Endothelial cell of umbilical vein (primary cell): Measurements from ENCODE around the gene CDH15. TPM values are rescaled to one million over a fixed set of nuclear protein-coding genes. Genes with fewer than 3 reads are reported as not detected.

ENCODE experiments used
- BruUV-seq: library from RNA; stranded (reverse); fragments of 400-500 nt; replicated peaks from 2 replicates; lab custom pipeline; 2021; lab: Mats Ljungman, UMichigan
- CTCF ChIA-PET: fragments of 300-600, 350-600 bp; sonication (Branson Sonifier 250); formaldehyde crosslinking; loops from one replicate; lab custom pipeline; 2021; ENCODE audit warnings: antibody characterized with exemption, inconsistent platforms; lab: Charles Lee
- POLR2A ChIA-PET: fragments of 300-600, 350-600 bp; sonication (Branson Sonifier 250); formaldehyde crosslinking; loops from one replicate; lab custom pipeline; 2021; ENCODE audit warnings: antibody characterized with exemption, inconsistent platforms; lab: Charles Lee
- DNase-seq: peaks from one replicate; pipeline ENCODE4 v3.0.0-alpha.2; 2011; ENCODE audit warnings: low read depth, low spot score
- FAIRE-seq: peaks from 2 replicates; lab custom pipeline; 2011; peaks lifted over from hg19 to GRCh38; lab: Jason Lieb, UNC
- H2AFZ ChIP-seq: 2 replicates; pipeline ENCODE4 v1.6.0; 2012; ENCODE audit warnings: low read depth, low read length, control low read depth, inconsistent platforms
- H3K27ac ChIP-seq: 2 replicates; pipeline ENCODE4 v1.5.1; 2011; ENCODE audit warnings: low read depth, mild to moderate bottlenecking, control low read depth, low read length, moderate library complexity; ENCODE audit not compliant: insufficient read depth
- H3K27me3 ChIP-seq, 2 experiments: 2 replicates each; pipeline versions ENCODE4 v1.6.0 to v1.6.1; 2011; ENCODE audit warnings: low read length in 2 of 2, mixed read lengths in 1 of 2; ENCODE audit not compliant: control insufficient read depth in 2 of 2, insufficient read depth in 2 of 2
- H3K36me3 ChIP-seq, 2 experiments: 2 replicates in 1 of 2; 3 replicates in 1 of 2; pipeline ENCODE4 v1.5.1; 2011; ENCODE audit warnings: low read length in 2 of 2, mild to moderate bottlenecking in 1 of 2, moderate library complexity in 1 of 2; ENCODE audit not compliant: control insufficient read depth in 2 of 2, insufficient read depth in 2 of 2; ENCODE audit errors: extremely low read depth in 1 of 2
- H3K4me1 ChIP-seq: 3 replicates; pipeline ENCODE4 v1.5.1; 2011; ENCODE audit warnings: mild to moderate bottlenecking, low read length; ENCODE audit not compliant: control insufficient read depth, insufficient read depth; ENCODE audit errors: extremely low read depth
- H3K4me2 ChIP-seq: 2 replicates; pipeline ENCODE4 v1.6.1; 2011; ENCODE audit warnings: low read length, control low read depth, mixed read lengths; ENCODE audit not compliant: insufficient read depth
- H3K4me3 ChIP-seq, 3 experiments: fragments of 200-600 bp in 1 of 3; sonication (generic), shearing (Covaris generic) in 1 of 3; replicated peaks in 1 of 3; 2 replicates each; pipeline ENCODE4 v1.5.1; 2011 to 2016; ENCODE audit warnings: control low read depth in 3 of 3, low read length in 3 of 3, mild to moderate bottlenecking in 2 of 3, inconsistent platforms in 1 of 3, low read depth in 1 of 3, moderate library complexity in 1 of 3; ENCODE audit not compliant: insufficient read depth in 1 of 3
- H3K79me2 ChIP-seq: 2 replicates; pipeline ENCODE4 v1.6.0; 2012; ENCODE audit warnings: low read length, inconsistent platforms; ENCODE audit not compliant: control insufficient read depth, insufficient read depth
- H3K9ac ChIP-seq: replicated peaks from 2 replicates; pipeline ENCODE3; 2011; ENCODE audit warnings: low read length, control low read depth; ENCODE audit not compliant: insufficient read depth; ENCODE audit errors: extremely low read depth
- H3K9me1 ChIP-seq: replicated peaks from 3 replicates; pipeline ENCODE4 v1.6.0; 2011; ENCODE audit warnings: mild to moderate bottlenecking, low read length; ENCODE audit not compliant: control insufficient read depth, insufficient read depth; ENCODE audit errors: extremely low read depth
- H3K9me3 ChIP-seq: replicated peaks from 2 replicates; pipeline ENCODE4 v1.5.1; 2012; ENCODE audit warnings: low read length, inconsistent platforms; ENCODE audit not compliant: control insufficient read depth, insufficient read depth
- H4K20me1 ChIP-seq: replicated peaks from 2 replicates; pipeline ENCODE3; 2011; ENCODE audit warnings: mild to moderate bottlenecking, low read length; ENCODE audit not compliant: control insufficient read depth, insufficient read depth; ENCODE audit errors: extremely low read depth
- CTCF ChIP-seq, 2 donors: IDR thresholded peaks; 1 replicate in 1 of 2; 2 replicates in 1 of 2; pipeline ENCODE4 v1.5.1; 2011; ENCODE audit warnings: low read length in 2 of 2, mild to moderate bottlenecking in 2 of 2, moderate library complexity in 2 of 2, control low read depth in 1 of 2, inconsistent platforms in 1 of 2, low read depth in 1 of 2; ENCODE audit not compliant: insufficient read depth in 1 of 2; ENCODE audit errors: extremely low read depth in 1 of 2
- EZH2 ChIP-seq: IDR thresholded peaks from 2 replicates; pipeline ENCODE4 v1.6.1; 2012; ENCODE audit warnings: borderline replicate concordance, low read depth, mild to moderate bottlenecking, moderate library complexity, low read length, inconsistent platforms; ENCODE audit not compliant: severe bottlenecking
- FOS ChIP-seq: IDR thresholded peaks from 2 replicates; pipeline ENCODE4 v1.6.1; 2011; ENCODE audit warnings: mild to moderate bottlenecking, low read length, moderate library complexity, borderline replicate concordance; ENCODE audit not compliant: insufficient read depth
- GATA2 ChIP-seq: IDR thresholded peaks from 2 replicates; pipeline ENCODE4 v1.7.0; 2011; ENCODE audit warnings: low read depth, mild to moderate bottlenecking, moderate library complexity, mixed read lengths, low read length; ENCODE audit not compliant: insufficient read length, insufficient read depth
- JUN ChIP-seq: IDR thresholded peaks from 2 replicates; pipeline ENCODE4 v1.6.1; 2011; ENCODE audit warnings: borderline replicate concordance, low read depth; ENCODE audit not compliant: insufficient read length, insufficient read depth
- MAX ChIP-seq: IDR thresholded peaks from 2 replicates; pipeline ENCODE4 v1.6.1; 2011; ENCODE audit not compliant: insufficient read depth, insufficient read length
- MYC ChIP-seq: IDR thresholded peaks from one replicate; pipeline ENCODE4 v1.6.1; 2011; ENCODE audit warnings: mild to moderate bottlenecking, low read depth, low read length
- POLR2AphosphoS5 ChIP-seq: IDR thresholded peaks from 2 replicates; pipeline ENCODE4 v1.6.1; 2012; ENCODE audit warnings: low read depth, mild to moderate bottlenecking, control low read depth, low read length, moderate library complexity; ENCODE audit not compliant: insufficient read depth
- dilution Hi-C: fragments of 300-500 bp; cut with MboI; formaldehyde crosslinking; loops from one replicate; pipeline ENCODE4 v1.15.0; 2019; ENCODE audit warnings: low sequenced_read_pairs; ENCODE audit not compliant: extremely low pct_ligation_motif_present
- intact Hi-C: fragments of 100-400 bp; cut with micrococcal nuclease; formaldehyde crosslinking; loops from one replicate; pipeline ENCODE4 v1.10.0; 2022
- polyA plus RNA-seq, 4 experiments: library from polyadenylated mRNA; depleted of rRNA in 3 of 4; stranded (reverse) in 3 of 4; unstranded in 1 of 4; fragments of >200 nt; gene quantifications; 2 replicates each; pipeline versions ENCODE4 v1.2.1 to v1.2.3, GENCODE V29; 2011 to 2012; ENCODE audit warnings: missing spikeins in 1 of 4
- total RNA-seq: library from RNA; stranded (reverse); gene quantifications from 2 replicates; pipeline ENCODE4 v1.2.3, GENCODE V29; 2021

The CDH15 gene
- total and polyA plus RNA-seq, 2 donors (not counting 3 experiments of a cell fraction or from before 2014, with no cell fraction given), result 0.44 TPM; not detected in 1

GRCh38 chr16:89200850-89201411 lies 29.4 kb downstream of the CDH15 start:
- H3K4me2 ChIP-seq, result no peak overlapping the region
- DNase-seq, result no peak
- intact Hi-C loops (loop anchor here (1.0 kb wide), 1 partner anchor 8 kb away; no protein-coding TSS in a partner anchor), dilution Hi-C loops (no loop called here)
- ChIA-PET POLR2A (no interaction called here), CTCF (no interaction called here)
- no peaks in the 10 kb centered on the region for H3K79me2 ChIP-seq
- H3K9ac ChIP-seq, result no peak overlapping the region
- H3K9me1 ChIP-seq, result no peaks in the 10 kb centered on the region
- H3K27ac ChIP-seq, result no peak overlapping the region
- no peaks in the 10 kb centered on the region for H4K20me1 ChIP-seq
- H3K27me3 ChIP-seq, result peaks cover 20 to 34% of the 10 kb centered on the region in 2 experiments
- H3K9me3 ChIP-seq, result no peaks in the 10 kb centered on the region
- H3K4me1 ChIP-seq, result no peaks in the 10 kb centered on the region
- TF ChIP-seq EZH2, result peak; percentile 97
- no peak for TF ChIP-seq MYC
- BruUV-seq, result no TSS peak
- H3K4me3 ChIP-seq, result no peak overlapping the region
- no peaks in the 10 kb centered on the region for H3K36me3 ChIP-seq
- no peak for FAIRE-seq
- peak overlapping the region; percentile 78 for H2AFZ ChIP-seq

- Histone ChIP-seq H3K9me1 (no peaks in the 10 kb centered on the region), H3K27me3 (peaks cover 20 to 34% of the 10 kb centered on the region in 2 experiments), H3K79me2 (no peaks in the 10 kb centered on the region), H3K4me3 (peak overlapping the region in 1 of 3 experiments; percentile 24), H2AFZ (peak overlapping the region; percentile 78), H4K20me1 (no peaks in the 10 kb centered on the region), H3K36me3 (no peaks in the 10 kb centered on the region), H3K27ac (no peak overlapping the region), H3K4me2 (no peak overlapping the region), H3K9me3 (no peaks in the 10 kb centered on the region), H3K4me1 (no peaks in the 10 kb centered on the region), H3K9ac (no peak overlapping the region)
- dilution Hi-C loops, result no loop called here
- CTCF ChIA-PET, result no interaction called here
- no TSS peak for BruUV-seq
- TF ChIP-seq MAX (no peak), FOS (no peak), POLR2AphosphoS5 (no peak), CTCF (IDR thresholded peaks at IDR 0.05; ENCODE audit: extremely low read depth in 1 of 2, insufficient read depth in 1 of 2, low read depth in 1 of 2, low read length in 2 of 2) (no peak), MYC (no peak), GATA2 (no peak), JUN (no peak), EZH2 (peak; percentile 65)
- FAIRE-seq, result peak; percentile 55
- DNase-seq, result peak; percentile 43
- POLR2A ChIA-PET, result no interaction called here
- intact Hi-C loops, result loop anchor here (1.0 kb wide), 1 partner anchor 8 kb away; no protein-coding TSS in a partner anchor
Observed at GRCh38 chr16:89201439-89202377, 30.2 kb downstream of the CDH15 start.
